Hepatocyte (in vitro differentiated cells): Measurements from ENCODE around the gene ALAS2.

Experiments
- EZH2 ChIP-seq: fragments of 200-600 bp; sonication (generic); IDR thresholded peaks from 2 replicates; pipeline ENCODE4 v1.6.1; 2016; ENCODE audit warnings: antibody characterized with exemption, mild to moderate bottlenecking, borderline replicate concordance
- TF ChIP-seq, protein P1 (sequence below): fragments of 200-600 bp; sonication (generic); IDR thresholded peaks from 2 replicates; pipeline ENCODE4 v1.5.1; 2016; ENCODE audit warnings: antibody characterized with exemption, mild to moderate bottlenecking; ENCODE audit not compliant: poor library complexity

- TF ChIP-seq, protein P1, sequence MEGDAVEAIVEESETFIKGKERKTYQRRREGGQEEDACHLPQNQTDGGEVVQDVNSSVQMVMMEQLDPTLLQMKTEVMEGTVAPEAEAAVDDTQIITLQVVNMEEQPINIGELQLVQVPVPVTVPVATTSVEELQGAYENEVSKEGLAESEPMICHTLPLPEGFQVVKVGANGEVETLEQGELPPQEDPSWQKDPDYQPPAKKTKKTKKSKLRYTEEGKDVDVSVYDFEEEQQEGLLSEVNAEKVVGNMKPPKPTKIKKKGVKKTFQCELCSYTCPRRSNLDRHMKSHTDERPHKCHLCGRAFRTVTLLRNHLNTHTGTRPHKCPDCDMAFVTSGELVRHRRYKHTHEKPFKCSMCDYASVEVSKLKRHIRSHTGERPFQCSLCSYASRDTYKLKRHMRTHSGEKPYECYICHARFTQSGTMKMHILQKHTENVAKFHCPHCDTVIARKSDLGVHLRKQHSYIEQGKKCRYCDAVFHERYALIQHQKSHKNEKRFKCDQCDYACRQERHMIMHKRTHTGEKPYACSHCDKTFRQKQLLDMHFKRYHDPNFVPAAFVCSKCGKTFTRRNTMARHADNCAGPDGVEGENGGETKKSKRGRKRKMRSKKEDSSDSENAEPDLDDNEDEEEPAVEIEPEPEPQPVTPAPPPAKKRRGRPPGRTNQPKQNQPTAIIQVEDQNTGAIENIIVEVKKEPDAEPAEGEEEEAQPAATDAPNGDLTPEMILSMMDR = no peak
- TF ChIP-seq EZH2 = no peak
Measured at GRCh38 chrX:55028611-55029010, 2.2 kb downstream of the ALAS2 start.
